H1 (cell line): ENCODE measurements around the gene PTPRG. TPM values are rescaled to one million over a fixed set of nuclear protein-coding genes. Genes with fewer than 3 reads are reported as not detected.

Source experiments
- CTCF ChIA-PET: fragments of 300-600 bp; sonication (Branson Sonifier 250); formaldehyde crosslinking; loops from one replicate; lab custom pipeline; 2021; ENCODE audit not compliant: partially characterized antibody; lab: Charles Lee
- POLR2A ChIA-PET: fragments of 300-600 bp; sonication (Branson Sonifier 250); formaldehyde crosslinking; loops from one replicate; lab custom pipeline; 2021; ENCODE audit warnings: inconsistent platforms; ENCODE audit not compliant: partially characterized antibody; lab: Charles Lee
- DNase-seq, 2 experiments: peaks; one replicate each; pipeline versions ENCODE4 v3.0.0 to v3.0.0-alpha.2; 2010 to 2022; ENCODE audit warnings: low spot score in 2 of 2, low read depth in 1 of 2, mixed read lengths in 1 of 2
- FAIRE-seq: peaks from 2 replicates; lab custom pipeline; 2011; peaks lifted over from hg19 to GRCh38; lab: Jason Lieb, UNC
- H2AFZ ChIP-seq: 2 replicates; pipeline ENCODE4 v1.8.1; 2012; ENCODE audit warnings: low read length, inconsistent platforms
- H2AK5ac ChIP-seq: 2 replicates; pipeline ENCODE4 v1.6.1; 2013; ENCODE audit warnings: low read depth, low read length
- H2BK120ac ChIP-seq: replicated peaks from 2 replicates; pipeline ENCODE3; 2013; ENCODE audit warnings: low read depth, low read length, inconsistent platforms
- H2BK12ac ChIP-seq: 2 replicates; pipeline ENCODE4 v1.6.1; 2013; ENCODE audit warnings: low read depth, low read length
- H2BK15ac ChIP-seq: 2 replicates; pipeline ENCODE4 v1.6.1; 2013; ENCODE audit warnings: low read length
- H2BK20ac ChIP-seq: 2 replicates; pipeline ENCODE4 v1.6.1; 2013; ENCODE audit warnings: low read length
- H2BK5ac ChIP-seq: 2 replicates; pipeline ENCODE4 v1.6.1; 2013; ENCODE audit warnings: low read depth, low read length
- H3K14ac ChIP-seq: 2 replicates; pipeline ENCODE4 v1.6.1; 2013; ENCODE audit warnings: inconsistent platforms; ENCODE audit not compliant: insufficient read length
- H3K18ac ChIP-seq: 2 replicates; pipeline ENCODE4 v1.6.1; 2013; ENCODE audit warnings: low read length; ENCODE audit errors: extremely low read depth
- H3K23ac ChIP-seq: 2 replicates; pipeline ENCODE4 v1.6.1; 2013; ENCODE audit warnings: inconsistent platforms; ENCODE audit not compliant: insufficient read length
- H3K23me2 ChIP-seq: 2 replicates; pipeline ENCODE4 v1.6.1; 2013; ENCODE audit warnings: low read depth, low read length
- H3K27ac ChIP-seq: 2 replicates; pipeline ENCODE4 v1.6.1; 2011; ENCODE audit warnings: low read depth, low read length, inconsistent platforms
- H3K27me3 ChIP-seq, 4 experiments: replicated peaks in 1 of 4; 1 replicate in 1 of 4; 2 replicates in 3 of 4; pipeline versions ENCODE4 v1.6.1 to v1.8.1; 2011 to 2013; ENCODE audit warnings: low read length in 3 of 4, mild to moderate bottlenecking in 3 of 4, inconsistent platforms in 2 of 4, mixed read lengths in 2 of 4, moderate library complexity in 1 of 4; ENCODE audit not compliant: control insufficient read depth in 3 of 4, insufficient read depth in 3 of 4; ENCODE audit errors: extremely low read depth in 1 of 4
- H3K36me3 ChIP-seq, 4 experiments: 2 replicates each; pipeline versions ENCODE4 v1.6.1 to v1.8.1; 2011 to 2013; ENCODE audit warnings: mild to moderate bottlenecking in 4 of 4, low read length in 3 of 4, moderate library complexity in 2 of 4, control low read depth in 1 of 4, inconsistent platforms in 1 of 4; ENCODE audit not compliant: insufficient read depth in 4 of 4, control insufficient read depth in 2 of 4
- H3K4ac ChIP-seq: replicated peaks from 2 replicates; pipeline ENCODE3; 2013; ENCODE audit warnings: low read length, low read depth, mixed read lengths, inconsistent platforms; ENCODE audit not compliant: insufficient read length
- H3K4me1 ChIP-seq, 4 experiments: replicated peaks in 1 of 4; 1 replicate in 1 of 4; 2 replicates in 3 of 4; pipeline versions ENCODE4 v1.6.1 to v1.8.1; 2011 to 2013; ENCODE audit warnings: low read length in 3 of 4, inconsistent platforms in 2 of 4, mixed read lengths in 1 of 4; ENCODE audit not compliant: insufficient read depth in 4 of 4, control insufficient read depth in 3 of 4
- H3K4me2 ChIP-seq, 2 experiments: 2 replicates each; pipeline versions ENCODE4 v1.6.1 to v1.8.1; 2011 to 2013; ENCODE audit warnings: low read depth in 2 of 2, low read length in 2 of 2, control low read depth in 1 of 2, inconsistent platforms in 1 of 2, mild to moderate bottlenecking in 1 of 2; ENCODE audit not compliant: insufficient read depth in 1 of 2
- H3K4me3 ChIP-seq, 4 experiments: fragments of 200-600, 300-600 bp in 1 of 4; sonication (generic), shearing (Covaris generic), sonication (Bioruptor Twin) in 1 of 4; 2 replicates each; pipeline versions ENCODE4 v1.5.1 to v1.8.1; 2011 to 2016; ENCODE audit warnings: low read length in 4 of 4, low read depth in 3 of 4, control low read depth in 2 of 4, inconsistent platforms in 2 of 4, mild to moderate bottlenecking in 2 of 4, mixed read lengths in 1 of 4, moderate library complexity in 1 of 4; ENCODE audit not compliant: insufficient read depth in 2 of 4; ENCODE audit errors: extremely low read depth in 1 of 4
- H3K56ac ChIP-seq: replicated peaks from 2 replicates; pipeline ENCODE3; 2013; ENCODE audit warnings: low read depth, mild to moderate bottlenecking, mixed read lengths, low read length, inconsistent platforms; ENCODE audit not compliant: insufficient read length
- H3K79me1 ChIP-seq: 2 replicates; pipeline ENCODE4 v1.6.1; 2013; ENCODE audit warnings: low read depth, low read length, control low read depth
- H3K79me2 ChIP-seq, 2 experiments: 2 replicates each; pipeline versions ENCODE4 v1.6.1 to v1.8.1; 2012 to 2013; ENCODE audit warnings: low read length in 2 of 2, mild to moderate bottlenecking in 2 of 2, inconsistent platforms in 1 of 2; ENCODE audit not compliant: insufficient read depth in 2 of 2, control insufficient read depth in 1 of 2
- H3K9ac ChIP-seq, 4 experiments: replicated peaks in 1 of 4; 1 replicate in 1 of 4; 2 replicates in 3 of 4; pipeline versions ENCODE4 v1.6.1 to v1.8.1; 2011 to 2013; ENCODE audit warnings: low read depth in 3 of 4, low read length in 3 of 4, control low read depth in 2 of 4, mild to moderate bottlenecking in 2 of 4, moderate library complexity in 2 of 4, inconsistent platforms in 1 of 4; ENCODE audit errors: extremely low read depth in 1 of 4
- H3K9me3 ChIP-seq, 2 experiments: 2 replicates each; pipeline versions ENCODE4 v1.6.1 to v1.8.1; 2012 to 2013; ENCODE audit warnings: mild to moderate bottlenecking in 2 of 2, moderate library complexity in 2 of 2, control low read depth in 1 of 2, inconsistent platforms in 1 of 2, low read depth in 1 of 2, low read length in 1 of 2, mixed read lengths in 1 of 2; ENCODE audit not compliant: insufficient read depth in 2 of 2
- H4K20me1 ChIP-seq, 2 experiments: replicated peaks in 1 of 2; 2 replicates each; pipeline versions ENCODE3 to v1.8.1; 2011 to 2013; ENCODE audit warnings: inconsistent platforms in 2 of 2, low read length in 2 of 2, mild to moderate bottlenecking in 1 of 2; ENCODE audit not compliant: insufficient read depth in 2 of 2, control insufficient read depth in 1 of 2
- H4K5ac ChIP-seq: 2 replicates; pipeline ENCODE4 v1.6.1; 2013; ENCODE audit warnings: low read length, low read depth, mixed read lengths, inconsistent platforms; ENCODE audit not compliant: insufficient read length
- H4K8ac ChIP-seq: 2 replicates; pipeline ENCODE4 v1.8.0; 2013; ENCODE audit warnings: mild to moderate bottlenecking, moderate library complexity, low read length, inconsistent platforms; ENCODE audit not compliant: insufficient read depth; ENCODE audit errors: extremely low read depth
- H4K91ac ChIP-seq: replicated peaks from 2 replicates; pipeline ENCODE3; 2013; ENCODE audit warnings: low read length, mixed read lengths, inconsistent platforms; ENCODE audit not compliant: insufficient read length
- ASH2L ChIP-seq: fragments of 200-600, 300-600 bp; sonication (generic); IDR thresholded peaks from one replicate; pipeline ENCODE4 v1.7.1; 2017; ENCODE audit warnings: low read length
- SIX5 ChIP-seq: IDR thresholded peaks from 2 replicates; pipeline ENCODE4 v1.6.1; 2011; ENCODE audit warnings: mild to moderate bottlenecking, low read depth, low read length
- WGBS, 2 experiments: shearing (Covaris generic) in 1 of 2; methylation state at CpG; one replicate each; pipeline versions ENCODE4 v1.1.6 to v1.1.7; 2013 to 2015; ENCODE audit warnings: low lambda C conversion rate in 2 of 2, mixed read lengths in 2 of 2, inconsistent platforms in 1 of 2, low coverage in 1 of 2, missing lambda C conversion rate in 1 of 2; ENCODE audit not compliant: insufficient replicate concordance in 2 of 2, insufficient coverage in 1 of 2, insufficient read length in 1 of 2; ENCODE audit errors: extremely low coverage in 1 of 2, missing lambda C conversion rate in 1 of 2; 5-methylcytosine and 5-hydroxymethylcytosine counted together
- polyA plus RNA-seq, 7 experiments: library from polyadenylated mRNA; depleted of rRNA in 3 of 7; stranded (reverse) in 5 of 7; unstranded in 2 of 7; fragments of >200 nt in 5 of 7; fragments of 200-250 nt in 2 of 7; gene quantifications; 1 replicate in 5 of 7; 2 replicates in 1 of 7; 4 replicates in 1 of 7; pipeline versions ENCODE4 v1.2.1 to v1.2.3, GENCODE V29; 2011 to 2013; ENCODE audit warnings: missing spikeins in 2 of 7, mixed read lengths in 2 of 7
- total RNA-seq: library from RNA; stranded (reverse); fragmentation: NEBNext Ultra II Directional; extraction: Animal tissue kit (Norgen Biotek cat#: 25700); gene quantifications from 2 replicates; pipeline ENCODE4 v1.2.1, GENCODE V29; 2021

PTPRG gene
- total and polyA plus RNA-seq, 2 of the 8 experiments (the other 6 are each of a cell fraction or from before 2014, with no cell fraction given): 23.3 to 96.2 TPM

DNA sequence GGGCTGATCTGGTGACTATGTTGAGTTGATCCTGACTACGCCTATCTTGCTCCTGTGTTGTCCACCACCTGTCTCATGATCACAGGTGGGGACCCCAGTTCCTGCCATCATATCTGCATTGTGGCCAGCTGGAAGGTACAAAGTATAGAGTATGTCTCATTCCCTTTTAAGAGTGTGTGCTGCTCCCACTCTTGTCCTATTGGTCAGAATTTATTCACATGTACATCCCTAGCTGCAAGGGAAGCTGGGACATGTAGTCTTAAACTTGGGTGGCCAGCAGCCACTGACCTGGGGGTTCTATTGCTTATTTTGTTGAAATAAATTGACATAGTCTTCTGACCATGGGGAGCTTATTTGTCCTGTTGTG is 373.1 kb downstream of the PTPRG start:
- peaks cover 0 to 88% of the 10 kb centered on the region in 2 experiments; a peak in 3 of 4 replicates for H3K79me2 ChIP-seq
- H3K27ac ChIP-seq: no peak overlapping the region
- H4K5ac ChIP-seq: no peak overlapping the region
- no peak overlapping the region for H2AFZ ChIP-seq
- H4K8ac ChIP-seq: no peak overlapping the region
- no peaks in the 10 kb centered on the region for H3K23me2 ChIP-seq
- no peaks in the 10 kb centered on the region; the same call in 1 of the 2 replicates for H3K79me1 ChIP-seq
- POLR2A ChIA-PET: interaction anchor here (0.5 to 2.6 kb wide), 3 partner anchors 31 to 373 kb away, joined by 3 to 7 read pairs (median 6); partner anchors contain the start of gene PTPRG
- no peak overlapping the region for H2BK120ac ChIP-seq
- peaks cover 3 to 7% of the 10 kb centered on the region in 2 experiments for H4K20me1 ChIP-seq
- FAIRE-seq (no peak), DNase-seq (no peak)
- no peak overlapping the region for H2BK20ac ChIP-seq
- no peak overlapping the region for H3K4me2 ChIP-seq
- no peak overlapping the region for H3K23ac ChIP-seq
- no peak overlapping the region; a peak in 1 of 7 replicates for H3K9ac ChIP-seq
- no peaks in the 10 kb centered on the region for H3K27me3 ChIP-seq
- WGBS, 2 experiments: 82% methylated on average over 1 of the region's 1 CpG; no CpG with 5 or more reads in 1 of the 2 experiments
- no peak overlapping the region for H4K91ac ChIP-seq
- no peak overlapping the region for H3K4ac ChIP-seq
- H2AK5ac ChIP-seq: no peak overlapping the region
- no peak overlapping the region for H3K4me3 ChIP-seq
- CTCF ChIA-PET: interaction anchor here (0.6 to 3.6 kb wide), 13 partner anchors 11 to 552 kb away, joined by 3 to 38 read pairs (median 3); no protein-coding TSS in a partner anchor
- no peak overlapping the region for H2BK5ac ChIP-seq
- no peak overlapping the region for H3K18ac ChIP-seq
- peaks cover 0 to 8% (median 0%) of the 10 kb centered on the region in 4 experiments; a peak in 1 of 8 replicates for H3K36me3 ChIP-seq
- no peak overlapping the region for H2BK15ac ChIP-seq
- no peak overlapping the region for H3K56ac ChIP-seq
- peaks cover 0 to 12% (median 8%) of the 10 kb centered on the region in 4 experiments; a peak in 6 of 7 replicates for H3K4me1 ChIP-seq
- H3K14ac ChIP-seq: no peak overlapping the region
- 0 out of 2 replicates have a peak, but pooled peaks have one; percentile 12 for TF ChIP-seq SIX5
- TF ChIP-seq ASH2L: no peak
- H3K9me3 ChIP-seq: peaks cover 0 to 3% of the 10 kb centered on the region in 2 experiments; a peak in 1 of 4 replicates
- H2BK12ac ChIP-seq: no peak overlapping the region
